Adrenal gland (tissue), 5 donors: ENCODE results near the gene SOX11.

Source experiments
- POLR2A ChIP-seq, 2 donors: fragments of 450-650 bp; IDR thresholded peaks; one replicate each; pipeline ENCODE4 v1.6.1; 2017; ENCODE audit warnings: antibody characterized with exemption in 2 of 2, mild to moderate bottlenecking in 2 of 2, moderate library complexity in 1 of 2
- TF ChIP-seq, protein P1 (sequence below), 6 experiments: fragments of 450-650 bp in 4 of 6; fragments of 200-600 bp in 2 of 6; sonication (generic) in 1 of 6; IDR thresholded peaks; 1 replicate in 5 of 6; 2 replicates in 1 of 6; pipeline versions ENCODE4 v1.5.1 to v1.8.0; 2016 to 2021; ENCODE audit warnings: antibody characterized with exemption in 6 of 6, mild to moderate bottlenecking in 2 of 6, moderate library complexity in 1 of 6
- donor health status: DM: no; HTN: no; CAD: no.

DNA sequence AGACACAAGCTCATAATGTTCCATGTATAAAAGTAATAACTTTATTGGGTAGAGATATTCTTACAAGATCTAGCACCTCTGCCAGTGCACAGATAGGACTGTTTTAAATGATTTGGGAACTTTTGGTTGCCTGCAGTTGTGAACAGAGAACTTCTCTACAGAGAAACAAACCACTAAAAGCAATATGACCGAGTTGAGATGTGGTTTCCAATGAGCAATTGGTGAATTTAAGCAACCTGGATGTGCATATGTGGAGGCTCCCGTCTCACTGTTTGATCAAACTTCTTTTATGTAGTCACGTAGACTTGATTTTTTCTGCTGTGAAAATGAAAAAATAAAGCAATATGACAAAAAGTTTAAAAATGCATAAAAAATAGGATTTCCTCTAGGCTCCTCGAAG is 7.8 kb downstream of the SOX11 start:
- TF ChIP-seq, protein P1, sequence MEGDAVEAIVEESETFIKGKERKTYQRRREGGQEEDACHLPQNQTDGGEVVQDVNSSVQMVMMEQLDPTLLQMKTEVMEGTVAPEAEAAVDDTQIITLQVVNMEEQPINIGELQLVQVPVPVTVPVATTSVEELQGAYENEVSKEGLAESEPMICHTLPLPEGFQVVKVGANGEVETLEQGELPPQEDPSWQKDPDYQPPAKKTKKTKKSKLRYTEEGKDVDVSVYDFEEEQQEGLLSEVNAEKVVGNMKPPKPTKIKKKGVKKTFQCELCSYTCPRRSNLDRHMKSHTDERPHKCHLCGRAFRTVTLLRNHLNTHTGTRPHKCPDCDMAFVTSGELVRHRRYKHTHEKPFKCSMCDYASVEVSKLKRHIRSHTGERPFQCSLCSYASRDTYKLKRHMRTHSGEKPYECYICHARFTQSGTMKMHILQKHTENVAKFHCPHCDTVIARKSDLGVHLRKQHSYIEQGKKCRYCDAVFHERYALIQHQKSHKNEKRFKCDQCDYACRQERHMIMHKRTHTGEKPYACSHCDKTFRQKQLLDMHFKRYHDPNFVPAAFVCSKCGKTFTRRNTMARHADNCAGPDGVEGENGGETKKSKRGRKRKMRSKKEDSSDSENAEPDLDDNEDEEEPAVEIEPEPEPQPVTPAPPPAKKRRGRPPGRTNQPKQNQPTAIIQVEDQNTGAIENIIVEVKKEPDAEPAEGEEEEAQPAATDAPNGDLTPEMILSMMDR (IDR thresholded peaks at IDR 0.05): no peak
- TF ChIP-seq POLR2A (IDR thresholded peaks at IDR 0.05): no peak
